Common myeloid progenitor, CD34-positive (primary cell): ENCODE results near the gene AHCYL1.

Experiments used
- CTCF ChIA-PET: fragments of 350-600 bp; sonication (Branson Sonifier 250); formaldehyde crosslinking; loops from one replicate; lab custom pipeline; 2021; ENCODE audit warnings: antibody characterized with exemption; lab: Charles Lee
- POLR2A ChIA-PET: fragments of 350-600 bp; sonication (Branson Sonifier 250); formaldehyde crosslinking; loops from one replicate; lab custom pipeline; 2021; ENCODE audit warnings: antibody characterized with exemption; lab: Charles Lee
- DNase-seq, 3 donors: peaks; one replicate each; pipeline versions ENCODE4 v3.0.0 to v3.0.0-alpha.2; 2013
- H3K27ac ChIP-seq, 2 experiments: 1 replicate in 1 of 2; 2 replicates in 1 of 2; pipeline ENCODE4 v1.7.0; 2013; ENCODE audit warnings: inconsistent platforms in 2 of 2, low read length in 2 of 2, mild to moderate bottlenecking in 2 of 2, low read depth in 1 of 2, moderate library complexity in 1 of 2; ENCODE audit not compliant: severe bottlenecking in 2 of 2, insufficient read depth in 1 of 2, poor library complexity in 1 of 2
- H3K27me3 ChIP-seq, 5 experiments: replicated peaks in 2 of 5; 1 replicate in 3 of 5; 2 replicates in 2 of 5; pipeline versions ENCODE4 v1.6.1 to v1.7.0; 2013; ENCODE audit warnings: low read length in 4 of 5, mild to moderate bottlenecking in 2 of 5, moderate library complexity in 2 of 5, inconsistent platforms in 1 of 5; ENCODE audit not compliant: insufficient read depth in 5 of 5, control insufficient read depth in 4 of 5
- H3K36me3 ChIP-seq, 4 experiments: 1 replicate in 2 of 4; 2 replicates in 2 of 4; pipeline versions ENCODE4 v1.6.1 to v1.7.0; 2013; ENCODE audit warnings: low read length in 3 of 4, control low read depth in 1 of 4, mild to moderate bottlenecking in 1 of 4; ENCODE audit not compliant: control insufficient read depth in 4 of 4, insufficient read depth in 4 of 4
- H3K4me1 ChIP-seq, 4 experiments: 1 replicate in 3 of 4; 2 replicates in 1 of 4; pipeline versions ENCODE4 v1.6.1 to v1.7.1; 2013; ENCODE audit warnings: low read length in 3 of 4, mild to moderate bottlenecking in 3 of 4, control low read depth in 1 of 4, inconsistent platforms in 1 of 4, moderate library complexity in 1 of 4; ENCODE audit not compliant: control insufficient read depth in 4 of 4, insufficient read depth in 4 of 4; ENCODE audit errors: control extremely low read depth in 1 of 4
- H3K4me3 ChIP-seq, 7 experiments: 1 replicate in 4 of 7; 2 replicates in 3 of 7; pipeline versions ENCODE4 v1.5.1 to v1.7.0; 2013; ENCODE audit warnings: mild to moderate bottlenecking in 7 of 7, low read length in 6 of 7, moderate library complexity in 6 of 7, inconsistent platforms in 2 of 7, low read depth in 2 of 7, control low read depth in 1 of 7; ENCODE audit not compliant: insufficient read depth in 4 of 7, control insufficient read depth in 1 of 7; ENCODE audit errors: extremely low read depth in 1 of 7
- H3K9me3 ChIP-seq, 5 experiments: 1 replicate in 4 of 5; 2 replicates in 1 of 5; pipeline versions ENCODE4 v1.6.1 to v1.7.1; 2013; ENCODE audit warnings: low read length in 4 of 5, mild to moderate bottlenecking in 2 of 5, inconsistent platforms in 1 of 5, low read depth in 1 of 5, moderate library complexity in 1 of 5; ENCODE audit not compliant: control insufficient read depth in 4 of 5, insufficient read depth in 2 of 5; ENCODE audit errors: control extremely low read depth in 1 of 5
- WGBS: methylation state at CpG from one replicate; pipeline ENCODE4 v1.1.5; 2013; ENCODE audit not compliant: insufficient coverage; 5-methylcytosine and 5-hydroxymethylcytosine counted together

The AHCYL1 gene

DNA sequence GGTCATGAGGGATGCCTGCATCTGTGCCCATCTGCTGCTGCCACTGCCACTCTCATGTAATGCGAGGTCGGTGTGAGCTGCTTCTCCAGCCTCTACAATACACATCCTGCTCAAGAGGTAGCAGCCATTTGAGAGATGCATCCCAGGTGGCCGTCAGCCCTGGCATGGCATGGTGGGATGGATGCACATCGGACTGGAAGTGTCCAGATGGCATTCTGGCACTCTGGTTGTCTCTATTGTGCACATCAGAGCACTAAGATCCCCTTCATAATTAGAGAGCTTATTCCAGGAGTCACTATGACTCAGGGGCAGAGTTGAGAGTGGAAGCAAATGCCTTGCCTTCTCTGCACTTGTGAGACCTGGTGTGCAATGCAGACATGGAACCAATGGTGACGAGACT, 53.7 kb downstream of the AHCYL1 start:
- no peaks in the 10 kb centered on the region for H3K27me3 ChIP-seq
- peaks cover 13 to 20% (median 16%) of the 10 kb centered on the region in 4 experiments for H3K4me1 ChIP-seq
- peaks cover 20 to 59% (median 51%) of the 10 kb centered on the region in 4 experiments for H3K36me3 ChIP-seq
- 100% methylated on average over 3 of the region's 5 CpGs for WGBS
- CTCF ChIA-PET, result interaction anchor here (1.6 to 12.7 kb wide), 2 partner anchors 9 to 15 kb away, joined by 4 to 158 read pairs; no protein-coding TSS in a partner anchor
- H3K4me3 ChIP-seq, result no peak overlapping the region
- H3K27ac ChIP-seq, result no peak overlapping the region
- POLR2A ChIA-PET, result no interaction called here
- no peak for DNase-seq
- H3K9me3 ChIP-seq, result no peaks in the 10 kb centered on the region

DNA sequence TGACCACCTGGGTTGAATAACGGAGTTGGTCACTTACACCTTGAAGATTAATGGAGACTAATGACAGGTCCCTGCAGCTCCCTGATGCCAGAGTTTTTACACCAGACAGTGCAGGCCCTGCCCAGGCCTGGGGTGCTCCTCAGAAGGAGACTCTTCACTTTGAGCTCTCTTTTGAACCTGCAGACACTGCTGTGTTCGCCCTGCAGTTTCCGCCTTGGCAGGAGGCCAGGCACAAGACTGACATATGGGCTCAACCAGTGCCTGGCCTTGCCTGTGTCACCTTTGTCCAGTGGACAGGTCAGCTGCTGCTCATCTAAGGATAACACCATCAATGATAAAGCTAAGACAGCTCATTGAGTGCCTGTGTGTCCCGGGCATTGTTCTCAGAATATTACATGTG, 55.1 kb downstream of the AHCYL1 start:
- Histone ChIP-seq H3K27me3 (no peaks in the 10 kb centered on the region), H3K27ac (no peak overlapping the region), H3K36me3 (peaks cover 30 to 71% (median 61%) of the 10 kb centered on the region in 4 experiments), H3K9me3 (no peaks in the 10 kb centered on the region), H3K4me3 (no peak overlapping the region), H3K4me1 (peaks cover 5 to 10% (median 9%) of the 10 kb centered on the region in 4 experiments)
- CTCF ChIA-PET, result interaction anchor here (1.0 to 12.7 kb wide), 4 partner anchors 10 to 26 kb away, joined by 3 to 158 read pairs (median 4); no protein-coding TSS in a partner anchor
- no peak for DNase-seq
- 95% methylated on average over 3 of the region's 4 CpGs for WGBS
- POLR2A ChIA-PET, result interaction anchor here (0.8 kb wide), 1 partner anchor 14 kb away, joined by 3 read pairs; no protein-coding TSS in a partner anchor

DNA sequence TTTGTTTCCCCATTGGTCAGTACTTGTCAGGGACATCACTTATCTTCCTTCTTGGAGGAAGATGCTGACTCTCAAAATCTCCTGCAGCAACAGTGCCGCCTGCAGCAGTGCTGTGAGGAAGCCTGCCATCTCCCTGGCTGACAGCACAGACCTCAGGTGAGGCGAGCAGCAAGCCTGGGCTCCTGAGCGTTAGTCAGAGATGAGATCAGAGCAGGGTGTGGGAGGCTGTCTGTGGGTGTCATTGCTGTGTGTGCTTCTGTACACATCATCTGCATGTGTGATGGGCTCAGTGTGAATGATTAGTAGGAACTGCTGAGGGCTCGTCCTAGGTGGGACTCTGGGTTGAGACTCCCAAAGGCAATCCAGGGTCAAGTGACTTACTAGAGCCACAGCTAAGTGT, 56.0 kb downstream of the AHCYL1 start:
- Histone ChIP-seq H3K27me3 (no peaks in the 10 kb centered on the region), H3K27ac (no peak overlapping the region), H3K4me1 (peaks cover 3 to 5% (median 3%) of the 10 kb centered on the region in 4 experiments), H3K9me3 (no peaks in the 10 kb centered on the region), H3K4me3 (no peak overlapping the region), H3K36me3 (peaks cover 31 to 80% (median 69%) of the 10 kb centered on the region in 4 experiments)
- no peak for DNase-seq
- WGBS, result 100% methylated on average over 3 of the region's 4 CpGs
- ChIA-PET POLR2A (no interaction called here), CTCF (interaction anchor here (1.3 to 12.7 kb wide), 3 partner anchors 12 to 25 kb away, joined by 3 to 158 read pairs (median 3); no protein-coding TSS in a partner anchor)

DNA sequence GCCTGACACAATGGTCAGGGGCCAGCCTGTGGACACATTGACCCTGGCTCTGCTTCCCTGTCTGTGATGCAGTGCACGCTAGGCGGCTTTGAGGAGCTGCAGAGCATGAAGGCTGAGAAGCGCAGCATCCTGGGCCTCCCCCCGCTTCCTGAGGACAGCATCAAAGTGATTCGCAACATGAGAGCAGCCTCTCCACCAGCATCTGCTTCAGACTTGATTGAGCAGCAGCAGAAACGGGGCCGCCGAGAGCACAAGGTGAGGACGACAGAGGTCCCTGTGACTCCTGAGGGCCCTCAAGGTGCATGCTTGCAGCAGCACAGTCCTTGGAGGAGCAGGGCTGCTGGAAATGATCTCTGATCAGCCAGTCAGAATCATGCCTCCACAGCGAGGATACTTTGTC, 58.5 kb downstream of the AHCYL1 start:
- Histone ChIP-seq H3K4me3 (no peak overlapping the region), H3K9me3 (no peaks in the 10 kb centered on the region), H3K36me3 (peaks cover 37 to 93% (median 79%) of the 10 kb centered on the region in 4 experiments), H3K27ac (no peak overlapping the region), H3K27me3 (no peaks in the 10 kb centered on the region), H3K4me1 (no peaks in the 10 kb centered on the region)
- WGBS, result 98% methylated on average over 10 of the region's 10 CpGs
- CTCF ChIA-PET, result interaction anchor here (12.7 kb wide), 1 partner anchor 10 kb away, joined by 158 read pairs; no protein-coding TSS in a partner anchor
- POLR2A ChIA-PET, result no interaction called here
- no peak for DNase-seq

DNA sequence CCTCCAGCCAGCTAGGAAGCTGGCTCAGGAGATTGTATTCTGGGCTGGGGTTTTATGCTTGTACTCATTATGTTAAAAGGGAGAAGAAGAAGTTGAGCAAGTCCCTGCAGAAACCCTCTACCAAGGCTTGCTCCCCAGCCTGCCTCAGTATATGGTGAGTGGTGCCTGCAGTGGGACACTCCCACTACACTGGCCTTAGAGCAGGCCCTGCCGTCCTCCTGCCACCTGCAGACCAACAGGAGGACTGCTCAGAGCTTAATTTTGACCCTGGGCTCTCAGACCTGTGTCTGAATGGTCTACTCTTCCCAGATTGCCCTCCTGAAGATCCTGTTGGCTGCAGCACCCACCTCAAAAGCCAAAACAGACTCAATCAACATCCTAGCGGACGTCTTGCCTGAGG, 62.9 kb downstream of the AHCYL1 start:
- CTCF ChIA-PET, result interaction anchor here (0.6 to 12.8 kb wide), 5 partner anchors 7 to 54 kb away, joined by 4 to 221 read pairs (median 5); partner anchors contain the start of gene STRIP1
- Histone ChIP-seq H3K4me1 (no peaks in the 10 kb centered on the region), H3K36me3 (peaks cover 41 to 95% (median 72%) of the 10 kb centered on the region in 4 experiments), H3K27me3 (no peaks in the 10 kb centered on the region), H3K27ac (no peak overlapping the region), H3K9me3 (no peaks in the 10 kb centered on the region), H3K4me3 (no peak overlapping the region)
- POLR2A ChIA-PET, result interaction anchor here (0.8 kb wide), 1 partner anchor 807 kb away, joined by 5 read pairs; no protein-coding TSS in a partner anchor
- no peak for DNase-seq
- no CpG with 5 or more reads among the region's 3 CpGs for WGBS

DNA sequence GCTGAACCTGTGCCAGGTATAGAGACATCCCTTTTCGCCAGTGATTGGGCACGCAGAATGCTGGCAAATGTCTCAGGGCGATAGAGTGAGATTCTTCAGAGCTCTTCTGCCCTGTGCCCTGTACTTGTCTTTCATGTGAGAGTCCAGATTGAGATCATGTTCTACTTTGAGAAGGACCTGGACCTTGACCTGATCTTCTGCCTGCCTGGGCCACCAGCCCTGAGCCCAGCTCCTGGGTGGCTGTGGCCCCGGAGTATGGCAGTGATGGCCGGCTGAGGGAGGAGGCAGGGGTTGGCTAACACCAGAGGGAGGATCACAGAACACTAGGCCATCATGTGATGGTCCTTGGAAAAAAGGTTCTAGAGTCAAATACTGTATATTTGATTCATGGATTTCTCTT, 63.7 kb downstream of the AHCYL1 start:
- Histone ChIP-seq H3K4me3 (no peak overlapping the region), H3K27me3 (no peaks in the 10 kb centered on the region), H3K36me3 (peaks cover 37 to 95% (median 74%) of the 10 kb centered on the region in 4 experiments), H3K9me3 (no peaks in the 10 kb centered on the region), H3K4me1 (no peaks in the 10 kb centered on the region), H3K27ac (no peak overlapping the region)
- ChIA-PET CTCF (interaction anchor here (1.1 to 12.8 kb wide), 4 partner anchors 8 to 67 kb away, joined by 3 to 221 read pairs (median 120); partner anchors contain the start of genes STRIP1 and UBL4B), POLR2A (no interaction called here)
- no peak for DNase-seq
- 97% methylated on average over 5 of the region's 5 CpGs for WGBS

DNA sequence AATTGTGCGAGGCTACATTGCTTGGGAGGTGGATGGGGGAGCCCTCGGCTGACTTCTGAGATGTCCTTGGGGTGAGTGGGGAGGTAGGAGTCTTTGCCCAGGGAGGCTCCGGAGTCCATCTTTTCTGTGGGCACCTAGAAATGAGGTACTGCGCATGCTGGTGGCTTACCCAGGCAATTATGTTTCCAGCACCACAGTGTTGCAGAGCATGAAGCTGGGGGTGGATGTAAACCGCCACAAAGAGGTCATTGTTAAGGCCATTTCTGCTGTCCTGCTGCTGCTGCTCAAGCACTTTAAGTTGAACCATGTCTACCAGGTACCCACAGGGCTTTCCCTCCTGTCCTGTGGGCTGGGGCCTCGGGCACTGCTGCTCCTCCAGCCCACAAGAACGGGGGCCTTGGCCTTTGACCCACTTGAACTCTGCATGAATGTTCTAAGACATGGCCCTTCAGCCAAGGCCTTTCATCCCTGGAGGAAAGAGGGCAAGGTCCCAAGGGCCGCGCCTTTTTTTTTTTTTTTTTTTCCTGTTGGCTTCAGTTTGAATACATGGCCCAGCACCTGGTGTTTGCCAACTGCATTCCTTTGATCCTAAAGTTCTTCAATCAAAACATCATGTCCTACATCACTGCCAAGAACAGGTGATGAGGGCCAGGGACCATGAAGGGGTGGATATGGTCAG, 64.5 kb downstream of the AHCYL1 start:
- no peak for DNase-seq
- CTCF ChIA-PET, result interaction anchor here (1.1 to 12.8 kb wide), 7 partner anchors 9 to 66 kb away, joined by 3 to 221 read pairs (median 41); partner anchors contain the start of genes STRIP1 and UBL4B
- no peaks in the 10 kb centered on the region for H3K27me3 ChIP-seq
- no peaks in the 10 kb centered on the region for H3K9me3 ChIP-seq
- POLR2A ChIA-PET, result no interaction called here
- no peak overlapping the region for H3K27ac ChIP-seq
- WGBS, result 97% methylated on average over 7 of the region's 9 CpGs
- peaks cover 29 to 95% (median 74%) of the 10 kb centered on the region in 4 experiments for H3K36me3 ChIP-seq
- no peaks in the 10 kb centered on the region for H3K4me1 ChIP-seq
- H3K4me3 ChIP-seq, result no peak overlapping the region
